Measurements from ENCODE around the gene LHX4.
"Not testable (repeated sequence)": the region's sequence is repeated elsewhere in the genome, so short reads cannot be mapped to it uniquely, and the experiment has no call there.

LHX4 gene

DNA sequence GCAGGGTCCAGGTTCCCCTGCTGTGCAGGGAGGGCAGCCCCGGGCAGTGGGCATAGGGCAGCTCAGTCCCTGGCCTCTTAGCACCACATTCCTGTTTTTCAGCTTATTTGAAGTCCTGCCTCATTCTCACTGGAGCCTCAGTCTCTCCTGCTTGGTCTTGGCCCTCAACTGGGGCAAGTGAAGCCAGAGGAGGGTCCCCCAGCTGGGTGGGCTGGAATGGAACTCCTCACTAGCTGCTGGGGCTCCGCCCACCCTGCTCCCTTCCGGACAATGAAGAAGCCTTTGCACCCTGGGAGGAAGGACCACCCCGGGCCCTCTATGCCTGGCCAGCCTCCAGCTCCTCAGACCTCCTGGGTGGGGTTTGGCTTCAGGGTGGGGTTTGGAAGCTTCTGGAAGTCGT is 32.8 kb upstream of the LHX4 start:
- DNase-seq (ENCODE audit: low read depth in 2 of 2), result no peak

DNA sequence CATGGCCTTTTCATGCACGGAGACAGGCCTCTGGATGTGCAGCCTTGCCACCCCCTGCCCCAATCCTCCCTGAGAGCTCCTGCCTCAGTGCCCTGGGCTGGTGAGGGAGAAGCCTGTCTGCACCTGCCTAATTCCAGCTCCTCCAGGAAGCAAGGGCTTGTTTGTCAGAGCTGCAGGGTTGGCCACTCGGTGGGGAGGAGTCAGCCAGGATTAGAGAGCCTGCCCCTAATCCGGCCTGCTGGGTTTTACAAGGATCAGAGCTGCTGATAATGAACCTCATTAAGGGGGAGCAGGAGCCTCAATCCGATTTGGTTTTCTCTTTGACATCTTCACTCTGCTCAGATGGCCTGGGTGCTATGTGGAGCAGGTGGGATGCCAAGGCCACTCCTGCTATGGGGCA is 31.9 kb upstream of the LHX4 start:
- no peak for DNase-seq (ENCODE audit: low read depth in 2 of 2)

DNA sequence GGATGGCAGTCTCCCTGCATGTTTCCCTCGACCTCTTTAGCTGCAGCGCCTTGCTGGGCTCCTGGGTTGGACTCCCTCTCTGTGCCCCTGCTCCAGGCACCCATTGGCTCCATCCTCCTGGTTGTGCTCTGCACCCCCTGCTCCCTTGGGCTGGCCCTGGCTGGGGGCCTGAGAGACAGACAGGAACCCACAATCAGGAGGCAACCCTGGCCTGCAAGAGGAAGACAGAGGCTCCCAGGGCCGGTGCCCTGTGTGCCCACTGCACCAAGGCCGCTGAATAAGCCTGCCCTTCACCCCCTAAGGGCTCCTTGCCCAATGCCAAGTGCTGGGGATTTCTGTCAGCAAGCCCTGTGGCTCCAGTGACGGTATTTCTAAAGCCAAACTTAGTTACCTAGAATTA is 31.5 kb upstream of the LHX4 start:
- no peak for DNase-seq (ENCODE audit: low read depth in 2 of 2)

DNA sequence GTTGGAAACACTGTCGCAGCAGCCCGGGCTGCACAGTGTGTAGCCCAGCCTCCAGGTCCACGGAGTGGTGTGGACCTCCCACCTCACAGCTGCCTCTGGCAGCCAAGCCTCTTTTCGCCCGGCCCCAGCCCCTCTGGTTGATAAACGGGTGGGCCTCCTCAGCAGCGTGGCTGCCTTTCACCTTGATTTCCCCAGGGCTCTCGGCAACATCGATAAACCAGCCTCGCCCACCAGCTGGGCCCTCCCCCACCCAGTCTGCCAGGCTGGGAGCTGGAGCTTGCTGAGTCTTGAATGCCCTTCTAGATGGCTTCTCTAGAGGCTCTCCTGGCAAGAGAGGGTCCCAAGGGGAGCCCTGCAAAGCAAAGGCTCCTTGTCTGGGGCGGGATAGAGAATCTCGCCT is 31.0 kb upstream of the LHX4 start:
- no peak for DNase-seq (ENCODE audit: low read depth in 2 of 2)

DNA sequence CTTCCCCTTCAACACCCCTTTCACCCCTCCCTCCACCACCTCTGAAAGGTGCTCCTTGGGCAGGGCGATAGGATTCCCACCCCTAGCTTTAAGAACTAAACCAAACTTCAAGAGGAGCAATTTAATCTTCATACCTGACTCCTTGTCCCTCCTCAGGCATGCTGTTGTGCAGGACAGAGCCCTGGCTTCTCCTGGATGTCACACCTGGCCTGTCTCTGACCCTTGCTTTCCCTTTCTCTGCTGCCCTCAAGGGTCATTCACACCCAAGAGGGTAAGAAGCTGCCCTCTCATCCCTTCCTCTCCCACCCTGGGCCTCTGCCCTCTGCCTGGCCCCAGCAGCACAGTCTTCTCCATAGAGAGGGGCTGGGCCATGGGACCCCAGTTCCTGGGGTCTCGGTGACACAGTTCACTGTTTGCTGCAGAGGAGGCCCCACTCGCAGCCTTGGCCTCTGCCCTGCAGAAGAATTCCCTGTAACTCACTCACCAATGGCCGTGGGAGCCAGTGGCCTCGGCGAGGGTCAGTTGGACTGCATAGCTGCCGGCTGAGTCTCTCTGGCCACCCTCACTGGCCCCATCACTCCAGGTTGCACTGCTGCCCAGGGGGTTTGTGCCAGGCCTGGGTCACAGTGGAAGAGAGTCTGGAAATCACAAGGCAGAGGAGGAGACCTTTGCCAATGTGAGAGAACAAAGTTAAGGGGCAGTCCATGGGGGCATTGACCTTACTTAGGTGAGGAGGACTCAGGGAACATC is 28.4 kb upstream of the LHX4 start:
- no peak for DNase-seq (ENCODE audit: low read depth in 2 of 2)

DNA sequence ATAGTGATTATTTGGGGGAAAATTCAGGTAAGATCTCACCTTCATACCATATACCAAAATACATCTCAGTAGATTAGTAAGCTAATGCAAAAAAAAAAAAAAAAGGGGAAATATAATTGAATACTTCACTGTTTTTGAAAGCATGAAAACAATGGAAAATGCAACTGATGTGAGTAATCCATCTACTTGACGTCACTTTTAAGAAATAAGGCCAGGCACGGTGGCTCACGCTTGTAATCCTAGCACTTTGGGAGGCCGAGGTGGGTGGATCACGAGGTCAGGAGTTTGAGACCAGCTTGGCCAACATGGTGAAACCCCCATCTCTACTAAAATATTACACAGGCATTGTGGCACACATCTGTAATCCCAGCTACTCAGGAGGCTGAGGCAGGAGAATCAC is 27.5 kb upstream of the LHX4 start:
- DNase-seq (ENCODE audit: low read depth in 2 of 2), result not testable (repeated sequence)

DNA sequence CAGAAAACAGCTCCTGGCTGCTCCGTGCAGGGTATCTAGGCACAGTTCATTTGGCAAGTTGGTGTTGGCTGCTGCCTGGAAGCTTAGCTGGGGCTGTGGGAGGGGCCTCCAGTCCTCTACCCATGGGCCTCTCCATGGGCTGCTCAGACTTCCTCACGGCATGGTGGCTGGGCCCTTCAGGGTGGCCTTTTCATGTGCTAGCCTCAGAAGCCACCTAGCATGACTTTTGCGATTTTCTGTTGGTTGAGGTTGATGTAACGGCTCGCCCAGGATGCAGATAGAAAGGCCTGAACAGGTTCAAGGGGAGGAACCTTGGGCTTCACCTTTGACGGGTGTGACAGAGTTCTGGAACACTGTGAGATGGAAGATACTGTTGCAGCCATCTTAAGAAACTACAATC is 25.8 kb upstream of the LHX4 start:
- DNase-seq (ENCODE audit: low read depth in 2 of 2), result no peak

DNA sequence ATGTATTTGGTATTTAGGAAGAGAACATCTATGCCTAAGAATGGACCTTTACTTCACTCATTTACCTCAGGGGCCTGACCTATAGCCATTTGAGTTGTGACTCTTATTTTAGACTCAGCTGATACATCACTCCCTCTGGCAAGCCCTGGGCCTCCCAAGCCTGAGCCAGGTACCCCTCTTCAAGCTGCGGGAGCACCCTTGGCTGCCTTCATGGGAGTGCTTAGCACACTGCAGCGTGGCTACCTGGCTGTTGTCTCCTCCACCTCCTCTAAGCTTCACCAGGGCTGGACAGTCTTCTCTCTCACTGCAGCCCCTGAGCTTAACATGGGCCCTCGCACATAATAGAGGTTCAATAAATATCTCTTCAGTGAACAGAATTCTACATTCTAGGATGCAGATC is 23.5 kb upstream of the LHX4 start:
- DNase-seq (ENCODE audit: low read depth in 2 of 2), result no peak

DNA sequence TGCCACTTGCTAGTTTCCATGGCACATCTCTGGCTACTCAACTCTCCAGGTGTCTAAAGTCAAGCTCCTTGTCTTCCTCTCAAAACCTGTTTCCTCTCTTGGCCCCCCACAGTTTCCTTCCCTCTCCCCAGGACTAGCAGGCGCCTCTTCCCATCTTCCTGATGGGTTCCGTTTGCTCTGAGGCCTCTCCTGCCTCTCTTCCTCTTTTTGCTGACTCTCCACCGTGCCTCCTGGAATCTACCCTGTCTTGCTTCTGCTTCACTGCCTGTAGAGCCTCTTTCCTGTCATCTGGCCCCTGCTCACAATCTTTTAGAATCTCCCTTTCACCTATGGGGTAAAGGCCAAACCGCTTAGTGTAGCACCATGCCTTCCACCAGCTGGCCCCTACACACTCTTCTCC is 21.8 kb upstream of the LHX4 start:
- DNase-seq (ENCODE audit: low read depth in 2 of 2), result no peak

DNA sequence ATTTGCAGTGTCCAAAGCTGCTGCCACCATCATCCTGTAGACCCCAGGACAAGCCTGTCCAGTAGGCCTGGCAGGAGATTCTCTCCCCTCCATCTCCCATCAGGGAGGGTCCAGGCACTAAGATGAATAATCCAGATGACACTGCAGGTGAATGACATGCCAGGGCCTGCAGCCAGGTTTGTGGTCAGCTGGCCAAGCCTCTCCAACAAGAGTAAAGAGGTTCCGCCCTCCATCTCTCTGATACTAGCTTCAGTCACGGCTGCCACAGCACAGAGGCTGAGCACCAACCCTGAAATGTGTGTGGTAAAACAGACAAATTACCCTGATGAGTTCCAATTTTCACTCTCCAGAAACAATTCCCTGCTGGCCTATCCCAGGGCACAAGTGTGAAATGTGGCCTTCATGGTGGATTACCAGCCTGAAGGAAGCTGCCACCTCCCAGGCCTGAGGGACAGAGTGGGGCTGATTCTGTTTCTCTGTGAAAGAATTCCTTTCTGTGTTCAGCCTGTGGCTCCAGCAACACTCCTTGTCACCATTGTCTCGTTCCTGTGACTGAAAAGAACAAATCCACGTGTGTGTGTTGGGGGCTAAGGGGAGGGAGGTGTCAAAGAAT is 19.9 kb upstream of the LHX4 start:
- DNase-seq (ENCODE audit: low read depth in 2 of 2), result no peak

DNA sequence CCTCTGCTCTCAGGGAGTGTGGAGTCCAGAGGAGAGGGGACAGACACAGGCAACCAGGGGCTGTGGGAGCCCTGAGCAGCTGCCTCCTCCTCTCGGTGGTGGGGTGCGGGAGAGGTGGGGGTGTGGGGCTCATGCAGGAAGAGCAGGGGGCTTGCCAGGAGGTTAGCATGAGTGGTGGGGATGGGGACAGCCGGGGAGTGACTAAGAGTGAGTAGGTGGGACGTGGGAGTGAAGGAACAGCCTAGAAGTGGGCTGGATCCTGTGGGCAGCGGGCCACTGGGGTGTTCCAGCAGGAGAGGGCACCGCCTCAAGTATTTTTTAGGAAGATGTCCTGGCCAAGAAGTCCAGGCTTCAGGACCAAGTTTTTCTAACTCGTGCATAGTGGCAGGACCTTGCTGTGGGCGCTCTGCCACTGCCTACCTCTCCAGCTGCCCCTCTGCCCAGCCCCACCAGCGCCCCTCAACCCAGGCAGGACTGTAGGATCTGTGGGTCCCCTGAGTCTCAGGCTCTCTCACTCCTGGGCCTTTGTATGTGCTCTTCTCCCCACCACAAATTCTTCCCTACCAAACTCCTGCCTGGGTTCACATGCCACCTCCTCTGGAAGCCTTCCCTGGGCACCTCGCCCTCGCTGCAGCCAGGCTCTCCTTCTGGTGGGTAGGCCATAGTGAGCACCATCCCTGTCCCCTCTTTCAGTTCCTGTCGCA is 18.8 kb upstream of the LHX4 start:
- DNase-seq (ENCODE audit: low read depth in 2 of 2), result no peak

DNA sequence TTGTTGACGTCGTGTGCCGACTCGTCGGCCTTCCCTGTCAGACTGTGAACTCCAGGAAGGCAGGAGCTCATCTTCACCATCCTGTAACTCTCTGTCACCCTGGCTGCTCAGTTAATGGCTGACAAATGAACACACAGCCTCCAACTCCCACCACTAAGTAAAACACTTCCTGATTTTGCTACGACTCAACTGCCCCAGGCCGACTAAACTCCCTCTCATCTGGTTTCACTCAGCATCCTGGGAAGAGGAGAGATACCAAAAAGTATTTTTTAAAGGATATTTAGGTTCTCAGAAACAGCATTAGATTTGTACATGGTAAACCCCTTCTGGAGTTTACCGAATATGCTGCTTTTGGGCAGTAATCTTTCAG is 18.2 kb upstream of the LHX4 start:
- no peak for DNase-seq (ENCODE audit: low read depth in 2 of 2)

DNA sequence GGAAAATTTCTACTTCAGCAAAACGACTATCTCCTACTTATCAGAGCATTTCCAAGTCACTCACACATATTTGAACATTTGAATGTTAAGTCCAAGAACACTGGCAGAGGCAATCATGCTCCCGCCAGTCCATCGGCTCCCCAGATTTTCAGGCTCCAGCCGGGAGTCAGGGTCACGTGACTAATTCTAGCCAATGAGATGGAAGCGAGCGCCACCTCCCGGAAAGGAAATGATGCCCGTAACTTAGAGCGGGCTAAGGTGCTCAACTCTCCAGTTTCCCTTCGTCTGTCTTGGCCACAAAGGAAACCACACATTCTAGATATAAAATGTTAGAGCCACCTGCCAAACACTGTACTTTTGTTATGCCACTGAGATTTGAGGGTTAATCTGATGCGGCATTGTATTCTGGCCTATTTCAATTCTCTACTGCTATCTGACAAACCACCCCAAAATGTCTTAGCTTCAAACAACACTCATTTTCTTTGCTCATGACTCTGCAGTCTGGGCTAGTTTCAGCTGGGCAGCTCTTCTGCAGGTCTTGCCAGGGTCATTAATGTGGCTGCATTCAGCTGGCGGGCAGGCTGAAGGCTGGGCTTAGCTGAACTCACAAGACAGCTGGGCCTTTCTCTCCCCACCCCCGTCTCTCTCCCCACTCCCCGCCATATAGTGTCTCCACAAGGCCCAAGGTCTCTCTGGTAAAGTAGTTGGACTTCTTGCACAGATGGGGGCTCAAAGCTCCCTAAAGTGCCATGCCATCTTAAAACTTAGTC is 16.5 kb upstream of the LHX4 start:
- DNase-seq (ENCODE audit: low read depth in 2 of 2), result no peak

DNA sequence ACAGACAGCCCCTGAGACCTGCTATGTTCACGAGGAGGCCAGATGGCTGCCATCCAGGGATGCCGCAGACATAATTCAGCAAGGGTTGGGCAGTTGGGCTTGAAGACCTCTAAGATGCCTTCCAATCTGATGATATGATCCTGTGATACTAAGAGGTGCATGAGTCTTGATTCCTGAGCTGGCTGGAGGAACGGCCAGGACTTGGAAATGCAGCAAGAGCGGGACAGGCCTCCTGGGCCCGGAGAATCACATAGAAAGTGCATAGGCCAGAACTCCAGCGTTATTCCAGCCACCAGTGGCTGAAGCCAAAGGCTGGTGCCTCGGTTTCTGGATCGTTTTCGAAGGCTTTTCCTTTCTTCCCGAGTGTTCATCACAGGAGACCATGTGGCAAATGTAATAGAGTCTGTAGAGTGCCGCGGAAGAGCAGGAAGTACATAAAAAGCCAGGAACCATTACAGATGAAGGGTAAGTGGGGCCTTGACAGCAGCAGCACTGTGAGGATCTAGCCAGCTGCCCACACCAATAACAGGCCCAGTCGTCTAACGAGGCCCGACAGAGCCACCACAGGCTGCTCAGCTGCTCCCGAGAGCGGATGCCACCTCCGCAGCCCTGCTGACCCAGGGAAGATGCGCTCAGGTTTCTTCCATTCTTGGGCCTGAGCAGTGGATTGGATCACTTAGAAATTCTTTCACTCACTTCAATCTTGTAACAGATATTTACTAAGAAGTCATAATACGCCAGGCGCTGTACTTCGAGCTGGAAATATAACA is 14.0 kb upstream of the LHX4 start:
- no peak for DNase-seq (ENCODE audit: low read depth in 2 of 2)

DNA sequence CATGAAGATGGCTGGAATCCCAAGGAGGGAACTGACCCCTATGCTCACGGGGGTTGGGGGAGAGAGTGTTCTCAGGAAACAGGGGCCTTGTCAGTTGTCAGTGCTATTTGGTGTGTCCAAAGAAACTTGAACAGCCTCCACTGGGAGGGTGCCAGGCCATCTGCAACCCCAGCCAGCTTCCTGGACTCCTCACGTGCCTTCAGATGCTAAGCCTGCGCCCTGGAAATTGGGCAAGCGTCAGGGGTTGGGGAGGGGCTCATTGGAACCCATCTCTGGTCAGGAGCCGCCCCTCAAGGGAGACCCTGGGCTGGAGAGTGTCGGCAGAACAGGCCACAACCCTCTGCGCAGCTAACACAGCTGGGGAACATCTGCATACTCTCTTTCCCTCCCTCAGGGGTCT is 13.1 kb upstream of the LHX4 start:
- DNase-seq (ENCODE audit: low read depth in 2 of 2), result no peak

DNA sequence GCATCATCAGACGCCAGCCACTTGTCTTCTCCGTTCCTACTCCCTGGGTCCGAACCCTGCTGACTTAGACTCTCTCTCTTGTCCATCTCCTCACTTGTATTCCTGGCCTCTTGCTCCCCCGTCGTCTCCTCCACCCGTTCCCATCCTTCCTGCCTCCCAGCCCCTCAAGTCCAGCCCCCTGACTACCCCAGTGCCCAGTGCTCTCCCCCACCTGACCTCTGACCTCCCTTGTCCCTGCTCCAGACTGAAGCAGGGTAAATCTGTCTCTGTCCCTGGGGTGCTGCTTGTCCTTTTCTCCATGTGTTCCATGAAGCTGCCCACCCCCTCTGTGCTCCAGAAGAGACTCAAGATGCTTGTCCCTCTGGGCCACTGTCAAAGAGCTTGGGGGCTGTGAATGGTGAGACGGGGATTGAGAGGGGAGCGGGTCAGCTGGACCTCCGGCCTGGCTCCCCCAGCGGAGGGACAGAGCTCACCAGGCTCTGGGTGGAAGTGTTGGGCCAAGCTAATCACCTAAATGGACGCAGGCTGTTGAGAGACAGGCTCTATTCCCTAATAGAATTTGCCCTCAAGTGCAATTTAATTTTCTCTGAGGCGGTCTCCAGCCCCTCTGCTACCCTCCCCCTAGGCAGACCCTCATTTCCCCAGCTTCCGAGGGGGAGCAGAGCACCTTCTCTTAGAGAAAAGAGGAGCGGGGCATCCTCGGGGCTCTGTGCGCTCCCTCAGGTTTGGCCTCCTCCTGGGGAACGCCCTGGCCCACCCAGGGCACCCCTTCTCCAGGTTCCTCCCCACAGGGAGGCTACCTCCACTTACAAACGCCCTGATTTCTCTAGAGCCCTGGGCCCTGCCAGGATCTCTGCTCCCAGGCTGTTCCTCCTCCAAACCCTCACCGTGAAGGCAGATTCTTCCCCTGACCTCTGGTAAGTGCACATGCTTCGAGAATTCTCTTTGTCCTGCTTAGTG is 11.0 kb upstream of the LHX4 start:
- DNase-seq (ENCODE audit: low read depth in 2 of 2), result no peak

DNA sequence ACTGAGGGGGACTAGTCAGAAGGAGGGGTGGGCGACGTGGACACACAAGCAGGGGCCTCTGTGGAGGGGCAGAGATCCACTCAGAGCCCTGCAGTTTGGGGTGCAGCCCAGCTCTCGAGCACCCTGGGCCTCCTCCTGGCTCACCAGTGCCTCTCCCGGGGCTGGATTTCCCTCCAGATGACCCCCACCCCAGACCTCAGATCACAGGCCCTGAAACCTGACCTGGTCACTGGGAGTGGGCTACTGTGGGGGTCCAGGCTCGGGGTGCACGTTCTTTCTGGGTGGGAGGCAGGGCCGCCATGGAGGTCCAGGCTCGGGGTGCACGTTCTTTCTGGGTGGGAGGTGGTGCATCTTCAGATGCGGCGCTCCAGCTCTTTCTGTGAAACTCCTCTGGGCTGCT is 10.3 kb upstream of the LHX4 start:
- no peak for DNase-seq (ENCODE audit: low read depth in 2 of 2)

DNA sequence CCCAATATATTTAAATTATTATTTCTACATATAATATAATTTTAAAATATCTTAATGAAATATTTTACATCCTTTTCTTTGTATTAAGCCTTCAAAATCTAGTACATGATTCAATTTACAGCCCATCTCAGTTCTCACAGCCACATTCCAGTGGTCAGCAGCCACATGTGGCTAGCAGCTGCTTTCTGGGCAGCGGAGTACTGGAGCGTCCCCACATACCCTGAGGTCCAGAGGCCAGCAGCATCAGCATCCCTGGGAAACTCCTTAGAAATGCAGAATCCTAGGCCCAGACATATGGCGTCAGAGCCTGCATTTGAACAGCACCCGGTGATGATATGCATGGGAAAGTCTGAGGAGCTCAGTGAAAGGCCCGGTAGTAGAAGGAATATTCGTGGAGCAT is 8.6 kb upstream of the LHX4 start:
- no peak for DNase-seq (ENCODE audit: low read depth in 2 of 2)

DNA sequence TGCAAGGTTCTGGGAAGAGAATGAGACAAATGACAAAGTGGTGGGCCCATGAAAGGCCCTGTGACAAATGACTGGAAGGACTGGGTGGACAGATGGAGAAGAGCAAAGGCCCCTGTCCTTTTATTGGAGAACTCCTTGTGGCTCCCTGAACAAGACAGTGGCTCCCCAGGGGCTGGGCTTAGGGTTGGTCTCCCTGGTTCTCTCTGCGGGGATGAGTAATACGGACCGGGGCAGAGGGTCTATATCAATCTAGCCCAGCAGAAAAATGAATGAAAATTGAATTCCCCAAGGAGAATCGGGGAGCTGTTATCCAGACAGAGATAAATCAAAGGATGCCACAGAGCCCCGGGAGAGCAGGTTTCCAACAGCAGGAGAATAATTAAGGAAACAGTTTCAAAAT is 5.2 kb upstream of the LHX4 start:
- no peak for DNase-seq (ENCODE audit: low read depth in 2 of 2)

DNA sequence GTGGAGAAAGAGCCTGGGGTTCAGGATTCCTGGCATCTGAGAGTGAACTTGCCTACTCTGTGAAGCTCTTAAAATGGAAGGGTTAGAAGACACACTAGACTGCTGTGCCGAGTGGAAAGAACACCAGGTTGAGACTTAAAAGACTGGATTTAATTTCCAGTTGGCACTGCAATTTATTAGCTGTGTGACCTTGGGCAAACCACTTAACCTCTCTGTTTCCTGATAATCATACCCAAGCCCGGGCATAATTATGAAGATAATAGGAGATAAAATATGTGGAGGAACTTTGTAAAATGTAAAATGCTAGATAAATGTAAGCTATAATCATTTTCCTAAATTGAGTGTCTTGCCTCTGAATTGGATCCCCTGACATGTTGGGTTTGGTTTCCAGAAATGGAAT is 4.7 kb upstream of the LHX4 start:
- no peak for DNase-seq (ENCODE audit: low read depth in 2 of 2)
